ENCODE results near the gene FASLG.
"Not testable (repeated sequence)": the region's sequence is repeated elsewhere in the genome, so short reads cannot be mapped to it uniquely, and the experiment has no call there.

The FASLG gene

DNA sequence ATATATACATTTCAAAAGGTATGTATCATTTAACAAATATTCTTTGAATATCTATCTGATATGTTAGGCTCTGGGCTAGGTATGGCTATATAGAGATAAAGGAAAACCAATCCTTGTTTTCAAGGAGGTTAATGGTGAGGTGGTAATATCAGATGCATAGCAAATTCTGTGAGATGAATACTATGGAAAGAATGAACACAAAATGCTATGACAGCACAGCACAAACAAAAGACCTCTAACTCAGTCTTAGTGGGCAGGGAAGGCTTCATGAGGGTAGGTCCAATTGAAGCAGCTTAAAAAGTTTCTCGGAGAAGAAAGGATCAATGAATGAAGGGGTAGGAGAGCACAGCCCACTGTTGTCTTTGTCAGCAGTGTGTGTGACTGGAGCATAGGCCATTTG lies 27.2 kb downstream of the FASLG start:
- no peak for DNase-seq

DNA sequence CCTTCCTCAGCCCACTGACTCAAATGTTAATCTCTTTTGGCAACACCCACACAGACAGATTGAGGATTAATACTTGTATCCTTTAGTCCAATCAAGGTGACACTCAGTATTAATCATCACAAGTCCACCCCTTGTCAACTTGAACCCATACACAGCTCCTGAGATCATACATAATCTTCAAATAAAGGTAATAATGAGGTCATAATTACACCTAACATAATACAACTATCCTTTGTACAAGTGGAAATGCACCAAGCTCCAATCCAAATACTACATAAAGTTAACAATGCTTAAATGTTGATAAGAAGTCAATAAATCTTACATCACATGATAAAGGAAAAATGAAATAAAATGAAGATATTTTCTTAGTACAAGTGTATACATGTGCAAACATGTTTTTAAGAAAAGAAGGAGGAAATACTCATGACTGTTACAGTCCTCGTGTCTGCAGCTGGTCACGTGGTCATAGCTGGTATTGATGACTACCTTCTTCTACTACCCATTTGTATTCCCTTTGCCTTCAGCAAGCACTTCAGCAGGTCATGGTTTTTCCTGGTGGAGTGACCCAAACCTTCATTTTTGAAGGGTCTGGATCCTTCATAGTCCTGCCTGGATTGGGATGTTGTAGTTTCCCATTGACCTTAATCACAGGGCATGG lies 29.7 kb downstream of the FASLG start:
- DNase-seq = not testable (repeated sequence)

DNA sequence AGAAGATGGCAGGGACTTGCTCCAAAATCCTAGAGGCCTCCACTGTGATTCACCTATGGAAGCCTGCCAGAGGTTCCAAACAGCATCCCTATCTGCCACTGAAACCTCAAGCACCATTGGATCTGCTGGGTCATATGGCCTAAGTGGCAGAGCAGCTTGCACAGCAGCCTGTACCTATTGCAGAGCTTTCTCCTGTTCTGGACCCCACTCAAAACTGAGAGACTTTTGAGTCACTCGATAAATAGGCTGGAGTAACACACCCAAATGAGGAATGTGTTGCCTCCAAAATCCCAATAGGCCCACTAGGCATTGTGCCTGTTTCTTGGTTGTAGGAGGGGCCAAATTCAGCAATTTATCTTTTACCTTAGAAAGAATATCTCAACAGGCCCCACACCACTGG lies 32.0 kb downstream of the FASLG start:
- not testable (repeated sequence) for DNase-seq

DNA sequence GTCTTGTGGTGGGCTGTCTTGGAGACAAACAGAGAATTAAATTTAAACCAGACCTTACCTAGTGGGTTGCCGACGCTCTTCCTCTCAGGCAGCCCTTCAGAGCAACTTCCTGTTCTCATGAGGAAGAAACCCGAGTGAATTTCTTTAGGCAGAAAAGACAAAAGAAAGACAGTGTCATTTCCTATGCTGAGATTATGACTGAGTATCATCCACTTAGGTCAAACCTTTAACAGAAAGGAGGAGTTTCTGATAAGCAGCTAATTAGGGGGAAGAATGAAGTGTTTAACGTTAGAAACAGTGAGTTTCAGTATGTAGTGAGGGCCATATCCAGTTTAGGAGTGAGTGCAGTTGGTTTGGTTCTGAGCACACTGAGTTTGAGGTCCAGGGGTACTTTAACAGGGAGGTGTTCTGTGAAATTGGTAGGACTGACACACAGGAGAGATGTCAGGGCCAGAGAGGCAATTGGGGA lies 38.7 kb downstream of the FASLG start:
- peak; percentile 6 to 61 for DNase-seq

DNA sequence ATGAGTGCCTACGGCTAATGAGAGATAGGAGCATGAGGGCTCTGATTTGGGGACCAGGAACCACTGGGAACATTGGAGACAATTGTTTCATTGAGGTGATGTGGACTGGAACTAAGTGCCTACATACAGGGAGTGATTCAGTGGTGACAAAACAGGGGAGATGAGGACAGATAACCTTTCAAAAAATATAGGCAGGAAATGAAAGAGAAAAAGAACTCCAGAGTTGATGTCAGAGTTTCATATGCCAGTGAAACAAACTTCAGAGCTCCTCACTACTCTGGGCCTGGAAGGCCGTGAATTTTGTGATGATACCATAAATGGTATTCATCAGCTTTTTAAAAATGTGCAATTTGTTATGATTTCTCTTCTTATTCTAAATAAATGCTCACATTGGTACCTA lies 39.3 kb downstream of the FASLG start:
- DNase-seq = peak in 1 of 2 donors; percentile 34

DNA sequence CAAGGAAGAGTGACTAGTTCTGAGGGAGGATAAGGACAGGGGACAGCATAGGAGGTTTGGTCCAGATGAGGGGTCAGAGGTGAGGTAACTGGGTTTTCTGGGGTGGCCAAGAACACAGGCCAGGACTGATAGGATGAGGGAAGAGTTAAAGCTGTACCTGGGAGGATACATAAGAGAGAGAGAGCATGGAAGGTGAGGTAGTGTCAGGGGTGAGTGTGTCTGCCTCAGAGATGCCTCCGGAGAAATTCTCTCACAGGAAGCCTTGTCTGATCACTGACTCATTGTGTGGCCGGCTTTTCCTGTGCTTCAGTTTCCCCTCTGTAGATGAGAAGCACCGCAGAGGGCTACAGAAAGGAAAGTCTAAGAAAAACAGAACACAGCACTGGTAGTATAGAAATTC lies 40.2 kb downstream of the FASLG start:
- peak; percentile 78 to 82 for DNase-seq

DNA sequence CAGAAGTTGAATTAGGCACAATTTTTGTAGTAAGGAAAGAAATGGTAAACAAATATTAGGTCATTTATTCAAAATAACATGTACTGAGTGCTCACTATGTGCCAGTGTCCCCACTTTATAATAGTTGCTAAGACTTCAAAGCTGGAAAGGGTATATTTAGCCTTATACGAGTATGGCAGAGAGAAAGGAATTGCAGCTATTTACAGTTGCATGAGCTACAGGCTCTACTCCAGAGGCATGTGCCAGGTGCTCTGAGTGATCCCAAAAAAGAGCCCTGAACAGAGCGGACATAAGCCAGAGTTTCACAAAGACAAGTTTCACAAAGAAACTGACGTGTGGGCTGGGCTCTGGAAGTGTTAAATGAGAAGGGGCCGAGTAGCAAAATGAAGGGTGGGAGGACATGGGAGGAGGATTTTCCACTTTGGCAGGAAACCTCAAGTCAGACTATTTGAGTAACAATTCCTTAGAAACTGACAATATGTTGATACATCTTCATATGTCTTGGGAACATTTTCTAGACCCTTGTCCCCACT lies 40.9 kb downstream of the FASLG start:
- DNase-seq = no peak

DNA sequence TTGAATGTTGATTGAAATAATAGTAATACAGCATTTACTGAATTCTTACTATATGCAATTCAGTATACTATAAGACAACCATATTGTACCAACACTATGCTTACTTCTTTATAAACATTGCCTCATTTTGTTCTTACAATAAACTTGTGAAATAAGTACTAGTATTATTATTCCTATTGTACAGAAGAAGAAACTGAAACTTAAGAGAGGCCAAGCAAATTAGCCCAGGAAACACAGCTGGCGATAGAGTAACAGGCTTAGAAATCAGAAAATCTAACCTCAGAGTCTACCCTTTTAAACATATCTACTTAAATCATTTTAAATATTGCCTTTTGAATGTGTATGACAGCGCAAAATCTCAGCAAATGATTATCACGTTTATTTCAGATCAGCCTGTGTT lies 41.7 kb downstream of the FASLG start:
- no peak for DNase-seq

DNA sequence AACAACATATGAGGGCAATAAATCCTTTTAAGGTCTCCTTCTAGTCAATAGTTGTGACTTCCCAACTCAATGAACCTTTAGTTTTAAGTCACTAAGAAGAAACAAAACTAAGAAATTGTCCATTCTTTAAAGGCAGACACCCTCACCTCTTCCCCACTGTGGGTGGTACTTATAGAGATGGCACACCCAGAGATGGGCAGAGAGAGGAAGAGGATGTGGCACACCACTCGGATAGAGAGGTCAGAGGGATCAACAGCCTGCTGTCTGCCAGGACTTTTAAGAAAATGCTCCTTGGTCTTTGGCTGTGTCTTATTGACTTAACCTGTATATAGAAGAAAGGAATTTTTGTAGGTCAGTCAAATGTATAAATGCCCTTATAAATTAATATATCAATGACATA lies 45.1 kb downstream of the FASLG start:
- peak in 1 of 2 donors; percentile 36 for DNase-seq

DNA sequence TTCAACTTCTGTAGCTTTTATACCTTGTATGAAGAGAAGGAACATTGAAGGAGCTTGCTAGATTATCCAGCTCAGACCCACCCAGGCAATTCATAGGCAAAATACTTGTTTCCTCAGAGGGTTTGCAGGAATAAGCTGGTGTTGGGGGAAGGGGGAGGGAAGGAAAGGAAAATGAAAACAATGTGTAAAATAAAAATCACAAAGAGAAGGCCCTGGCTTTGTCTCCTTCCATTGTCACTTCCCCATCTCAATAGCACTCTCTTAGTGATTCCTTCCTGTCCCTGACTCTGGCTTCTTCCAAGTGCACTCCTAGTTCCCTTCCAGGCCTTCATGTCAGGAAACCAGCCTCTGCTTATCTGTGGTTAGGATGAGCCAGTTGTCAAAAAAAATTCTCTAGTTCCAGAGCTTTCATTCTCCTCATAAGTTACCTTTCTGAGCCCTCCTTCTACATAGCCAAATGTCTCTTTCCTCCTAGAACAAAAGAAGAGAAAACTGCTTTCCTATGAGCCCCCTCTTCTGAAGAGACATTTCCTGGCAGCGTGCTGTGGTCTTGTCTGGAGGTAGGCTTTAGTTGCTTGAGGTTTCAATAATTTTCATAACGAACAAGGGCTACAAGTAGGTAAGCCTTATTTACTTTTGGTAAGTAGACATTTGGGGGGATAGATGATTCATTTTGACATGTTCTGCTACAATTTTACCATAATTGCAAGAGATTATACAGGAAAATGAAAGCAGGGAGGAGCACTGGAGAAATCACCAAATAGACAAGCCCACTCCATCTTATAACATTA lies 45.7 kb downstream of the FASLG start:
- no peak for DNase-seq

DNA sequence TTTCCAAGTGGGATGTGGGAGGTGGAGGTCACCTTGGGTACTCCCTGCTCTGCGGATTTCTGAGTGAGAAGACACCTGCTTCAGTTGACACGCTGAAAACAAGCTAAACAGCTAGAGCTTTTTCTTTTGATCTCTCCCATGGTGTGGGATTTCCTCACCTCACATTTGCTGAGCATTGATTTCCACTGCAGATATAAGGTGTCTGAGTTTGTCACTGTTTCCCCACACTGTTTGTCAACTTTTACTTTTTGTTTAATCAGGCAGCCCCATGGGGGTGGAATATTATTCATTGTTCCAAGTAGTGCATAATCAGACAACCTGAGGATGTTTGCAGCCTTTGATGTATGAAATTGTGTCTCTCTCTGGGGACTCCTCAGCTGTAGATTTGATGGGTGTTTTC lies 49.5 kb downstream of the FASLG start:
- peak in 1 of 2 donors; percentile 54 for DNase-seq

DNA sequence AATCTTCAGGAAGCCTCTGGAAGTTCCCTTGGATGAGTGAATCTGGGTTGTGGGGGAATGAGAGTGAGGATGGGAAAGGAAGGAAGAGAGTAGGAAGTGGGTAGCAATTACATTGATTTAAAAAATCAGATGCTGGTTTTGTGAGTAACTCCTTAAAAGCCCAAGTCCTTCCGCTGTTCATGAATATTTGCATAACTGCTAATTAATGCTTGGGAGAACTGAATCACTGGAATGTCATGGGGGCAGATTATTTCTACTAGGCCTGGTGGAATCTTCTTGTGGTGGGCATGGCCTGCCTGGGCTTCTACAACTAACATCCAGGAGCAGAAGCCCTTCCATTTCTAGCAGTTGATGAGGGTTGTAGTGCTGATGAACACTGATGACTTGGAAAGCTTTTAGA lies 52.7 kb downstream of the FASLG start:
- DNase-seq = no peak

DNA sequence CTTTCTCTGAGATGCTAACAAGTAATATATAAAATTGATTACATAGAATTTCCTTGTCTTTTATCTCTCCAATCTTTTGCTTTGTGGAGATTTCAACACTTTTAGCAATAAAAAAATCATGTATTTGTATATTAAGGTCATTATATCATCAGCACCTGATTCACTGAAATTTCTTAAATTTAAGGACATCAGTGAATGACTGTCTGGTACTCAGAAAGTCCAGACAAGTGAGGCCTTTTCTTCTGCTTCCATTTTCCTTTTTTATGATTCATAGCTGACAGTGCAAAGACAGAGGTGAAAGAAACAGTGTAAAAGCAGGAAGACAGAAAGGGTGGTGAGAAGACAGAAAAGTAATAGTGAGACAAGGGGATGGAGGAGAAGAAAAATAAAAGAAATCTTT lies 54.6 kb downstream of the FASLG start:
- no peak for DNase-seq
